ENCODE measurements around the gene CNPPD1. TPM values are rescaled to one million over a fixed set of nuclear protein-coding genes. Genes with fewer than 3 reads are reported as not detected.
A peak's percentile ranks its signal among the peaks of the same experiment; 100 is the strongest.

The CNPPD1 gene
- total RNA-seq, 1 experiment from 2014 or later: 32.8 TPM

- DNase-seq (ENCODE audit: low spot score): no peak
- peaks cover 19% of the 10 kb centered on the region for H3K4me1 Mint-ChIP-seq
- ChIA-PET CTCF (no interaction called here), POLR2A (no interaction called here)
- peak overlapping the region; percentile 84 for H3K4me3 Mint-ChIP-seq
- no peaks in the 10 kb centered on the region for H3K9me3 Mint-ChIP-seq
- no peak overlapping the region for H3K27ac Mint-ChIP-seq
- TF ChIP-seq, protein P1, sequence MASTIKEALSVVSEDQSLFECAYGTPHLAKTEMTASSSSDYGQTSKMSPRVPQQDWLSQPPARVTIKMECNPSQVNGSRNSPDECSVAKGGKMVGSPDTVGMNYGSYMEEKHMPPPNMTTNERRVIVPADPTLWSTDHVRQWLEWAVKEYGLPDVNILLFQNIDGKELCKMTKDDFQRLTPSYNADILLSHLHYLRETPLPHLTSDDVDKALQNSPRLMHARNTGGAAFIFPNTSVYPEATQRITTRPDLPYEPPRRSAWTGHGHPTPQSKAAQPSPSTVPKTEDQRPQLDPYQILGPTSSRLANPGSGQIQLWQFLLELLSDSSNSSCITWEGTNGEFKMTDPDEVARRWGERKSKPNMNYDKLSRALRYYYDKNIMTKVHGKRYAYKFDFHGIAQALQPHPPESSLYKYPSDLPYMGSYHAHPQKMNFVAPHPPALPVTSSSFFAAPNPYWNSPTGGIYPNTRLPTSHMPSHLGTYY (CRISPR knock-in tag; IDR thresholded peaks at IDR 0.05): no peak
- no peak for TF ChIP-seq NFYB (CRISPR knock-in tag; conservative IDR thresholded peaks at IDR 0.05; ENCODE audit: low read depth)
- no peak for TF ChIP-seq TP53 (CRISPR knock-in tag; IDR thresholded peaks at IDR 0.05)
- no peak for TF ChIP-seq ZNF281 (CRISPR knock-in tag; IDR thresholded peaks at IDR 0.05)
- no peak for TF ChIP-seq MLX (CRISPR knock-in tag; IDR thresholded peaks at IDR 0.05)
- TF ChIP-seq ZNF138 (CRISPR knock-in tag; conservative IDR thresholded peaks at IDR 0.05): no peak
- no peak for TF ChIP-seq FOXJ3 (CRISPR knock-in tag; IDR thresholded peaks at IDR 0.05; ENCODE audit: borderline replicate concordance)
- no peak for TF ChIP-seq SOX15 (CRISPR knock-in tag; IDR thresholded peaks at IDR 0.05)
- TF ChIP-seq ZNF423 (CRISPR knock-in tag; IDR thresholded peaks at IDR 0.05): no peak
- TF ChIP-seq, protein P2, sequence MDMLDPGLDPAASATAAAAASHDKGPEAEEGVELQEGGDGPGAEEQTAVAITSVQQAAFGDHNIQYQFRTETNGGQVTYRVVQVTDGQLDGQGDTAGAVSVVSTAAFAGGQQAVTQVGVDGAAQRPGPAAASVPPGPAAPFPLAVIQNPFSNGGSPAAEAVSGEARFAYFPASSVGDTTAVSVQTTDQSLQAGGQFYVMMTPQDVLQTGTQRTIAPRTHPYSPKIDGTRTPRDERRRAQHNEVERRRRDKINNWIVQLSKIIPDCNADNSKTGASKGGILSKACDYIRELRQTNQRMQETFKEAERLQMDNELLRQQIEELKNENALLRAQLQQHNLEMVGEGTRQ (CRISPR knock-in tag; IDR thresholded peaks at IDR 0.05): no peak
- TF ChIP-seq SMAD4 (CRISPR knock-in tag; IDR thresholded peaks at IDR 0.05): no peak
- TF ChIP-seq OVOL2 (CRISPR knock-in tag; IDR thresholded peaks at IDR 0.05; ENCODE audit: borderline replicate concordance): no peak
- TF ChIP-seq HMGXB4 (CRISPR knock-in tag; IDR thresholded peaks at IDR 0.05): no peak
- no peak for TF ChIP-seq GRHL2 (CRISPR knock-in tag; IDR thresholded peaks at IDR 0.05; ENCODE audit: insufficient replicate concordance, severe bottlenecking)
- no peak for TF ChIP-seq KAT7 (CRISPR knock-in tag; IDR thresholded peaks at IDR 0.05; ENCODE audit: borderline replicate concordance)
- TF ChIP-seq, protein P3, sequence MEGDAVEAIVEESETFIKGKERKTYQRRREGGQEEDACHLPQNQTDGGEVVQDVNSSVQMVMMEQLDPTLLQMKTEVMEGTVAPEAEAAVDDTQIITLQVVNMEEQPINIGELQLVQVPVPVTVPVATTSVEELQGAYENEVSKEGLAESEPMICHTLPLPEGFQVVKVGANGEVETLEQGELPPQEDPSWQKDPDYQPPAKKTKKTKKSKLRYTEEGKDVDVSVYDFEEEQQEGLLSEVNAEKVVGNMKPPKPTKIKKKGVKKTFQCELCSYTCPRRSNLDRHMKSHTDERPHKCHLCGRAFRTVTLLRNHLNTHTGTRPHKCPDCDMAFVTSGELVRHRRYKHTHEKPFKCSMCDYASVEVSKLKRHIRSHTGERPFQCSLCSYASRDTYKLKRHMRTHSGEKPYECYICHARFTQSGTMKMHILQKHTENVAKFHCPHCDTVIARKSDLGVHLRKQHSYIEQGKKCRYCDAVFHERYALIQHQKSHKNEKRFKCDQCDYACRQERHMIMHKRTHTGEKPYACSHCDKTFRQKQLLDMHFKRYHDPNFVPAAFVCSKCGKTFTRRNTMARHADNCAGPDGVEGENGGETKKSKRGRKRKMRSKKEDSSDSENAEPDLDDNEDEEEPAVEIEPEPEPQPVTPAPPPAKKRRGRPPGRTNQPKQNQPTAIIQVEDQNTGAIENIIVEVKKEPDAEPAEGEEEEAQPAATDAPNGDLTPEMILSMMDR (IDR thresholded peaks at IDR 0.05): no peak
- TF ChIP-seq ZNF671 (CRISPR knock-in tag; IDR thresholded peaks at IDR 0.05): no peak
- no peak for TF ChIP-seq NFATC4 (CRISPR knock-in tag; IDR thresholded peaks at IDR 0.05)
- TF ChIP-seq ZNF219 (CRISPR knock-in tag; IDR thresholded peaks at IDR 0.05; ENCODE audit: borderline replicate concordance): no peak
- no peak for TF ChIP-seq AFF4 (CRISPR knock-in tag; IDR thresholded peaks at IDR 0.05; ENCODE audit: borderline replicate concordance)
- no peaks in the 10 kb centered on the region for H3K27me3 Mint-ChIP-seq (ENCODE audit: low read depth)
- peaks cover 27% of the 10 kb centered on the region for H3K36me3 Mint-ChIP-seq
- no peak for ATAC-seq
These were observed 3.1 kb upstream of the CNPPD1 start for GRCh38 chr2:219179601-219180465.
